Measurements from ENCODE around the gene LIG1.

LIG1 gene

GRCh38 chr19:48181505-48181904, 11.4 kb upstream of the LIG1 start:
- TF ChIP-seq CTCF (IDR thresholded peaks at IDR 0.05; ENCODE audit: low read depth, low read length), result no peak

GRCh38 chr19:48176226-48176625, 6.1 kb upstream of the LIG1 start:
- no peak for TF ChIP-seq CTCF (IDR thresholded peaks at IDR 0.05; ENCODE audit: low read depth, low read length)

More at GRCh38 chr19:48181505-48181904, 11.4 kb upstream of the LIG1 start:
- DNase-seq (ENCODE audit: extremely low read depth, low read depth), result no peak

GRCh38 chr19:48175578-48175977, 5.4 kb upstream of the LIG1 start:
- no peak for DNase-seq (ENCODE audit: extremely low read depth, low read depth)
- TF ChIP-seq CTCF (IDR thresholded peaks at IDR 0.05; ENCODE audit: low read depth, low read length), result no peak

More at GRCh38 chr19:48176226-48176625, 6.1 kb upstream of the LIG1 start:
- no peak for DNase-seq (ENCODE audit: extremely low read depth, low read depth)

- no peak for TF ChIP-seq CTCF (IDR thresholded peaks at IDR 0.05; ENCODE audit: low read depth, low read length)
- DNase-seq (ENCODE audit: extremely low read depth, low read depth), result no peak
Measured at GRCh38 chr19:48174445-48175030, 4.4 kb upstream of the LIG1 start.

GRCh38 chr19:48171710-48172109, 1.6 kb upstream of the LIG1 start:
- no peak for TF ChIP-seq CTCF (IDR thresholded peaks at IDR 0.05; ENCODE audit: low read depth, low read length)
- no peak for DNase-seq (ENCODE audit: extremely low read depth, low read depth)

- no peak for DNase-seq (ENCODE audit: extremely low read depth, low read depth)
- no peak for TF ChIP-seq CTCF (IDR thresholded peaks at IDR 0.05; ENCODE audit: low read depth, low read length)
Measured at GRCh38 chr19:48170817-48171347, 738 bp upstream of the LIG1 start.

GRCh38 chr19:48169578-48169938, 586 bp downstream of the LIG1 start:
- DNase-seq (ENCODE audit: extremely low read depth, low read depth), result peak; percentile 20

More at GRCh38 chr19:48169578-48169938, 586 bp downstream of the LIG1 start:
- no peak for TF ChIP-seq CTCF (IDR thresholded peaks at IDR 0.05; ENCODE audit: low read depth, low read length)

All from AG09319 (cell line).